HepG2 (cell line): ENCODE data around the gene MYO15A. TPM values are rescaled to one million over a fixed set of nuclear protein-coding genes. Genes with fewer than 3 reads are reported as not detected.

Source experiments
- BHLHE40 ChIP-seq: IDR thresholded peaks from 2 replicates; pipeline ENCODE4 v1.6.1; 2011; ENCODE audit warnings: low read length, improper control_type of control experiment
- ERF ChIP-seq: IDR thresholded peaks from 2 replicates; pipeline ENCODE4 v1.6.1; 2018; ENCODE audit warnings: missing biosample characterization, missing genetic modification reagents
- FOXK1 ChIP-seq: sonication (generic); formaldehyde crosslinking; IDR thresholded peaks from 2 replicates; pipeline ENCODE4 v1.4.0; 2020; ENCODE audit warnings: low read depth, missing genetic modification reagents, borderline replicate concordance
- HMG20B ChIP-seq: conservative IDR thresholded peaks from 2 replicates; pipeline ENCODE4 v1.6.1; 2016; ENCODE audit warnings: missing genetic modification reagents, missing compliant biosample characterization
- HNRNPLL ChIP-seq: fragments of 200-400 bp; formaldehyde crosslinking; IDR thresholded peaks from 2 replicates; pipeline ENCODE4 v1.6.1; 2017; ENCODE audit warnings: mild to moderate bottlenecking, low read depth, low read length; ENCODE audit not compliant: poor library complexity, severe bottlenecking
- MEIS2 ChIP-seq: sonication (generic); formaldehyde crosslinking; IDR thresholded peaks from 2 replicates; pipeline ENCODE4 v1.9.0; 2021; ENCODE audit warnings: mild to moderate bottlenecking, missing genetic modification reagents
- MXD3 ChIP-seq: IDR thresholded peaks from 2 replicates; pipeline ENCODE4 v1.6.1; 2016; ENCODE audit warnings: mild to moderate bottlenecking, missing biosample characterization, missing genetic modification reagents
- MXI1 ChIP-seq: IDR thresholded peaks from 3 replicates; pipeline ENCODE4 v1.6.1; 2012; ENCODE audit warnings: low read depth, low read length, inconsistent platforms, borderline replicate concordance
- MYC ChIP-seq: sonication (generic); formaldehyde crosslinking; IDR thresholded peaks from 2 replicates; pipeline ENCODE4 v1.9.0; 2021; ENCODE audit warnings: missing genetic modification reagents, borderline replicate concordance
- POLR2A ChIP-seq, 2 experiments: IDR thresholded peaks; 2 replicates each; pipeline ENCODE4 v1.6.1; 2011; ENCODE audit warnings: low read depth in 2 of 2, low read length in 2 of 2, mild to moderate bottlenecking in 1 of 2, moderate library complexity in 1 of 2; ENCODE audit not compliant: insufficient read depth in 1 of 2
- REST ChIP-seq, 2 experiments: IDR thresholded peaks; 2 replicates each; pipeline ENCODE4 v1.6.1; 2011 to 2012; ENCODE audit warnings: low read length in 2 of 2, borderline replicate concordance in 1 of 2, low read depth in 1 of 2, mild to moderate bottlenecking in 1 of 2, moderate library complexity in 1 of 2
- SKI ChIP-seq: fragments of 450-650 bp; IDR thresholded peaks from one replicate; pipeline ENCODE4 v1.6.1; 2018; ENCODE audit warnings: mild to moderate bottlenecking; ENCODE audit not compliant: partially characterized antibody
- SNAPC2 ChIP-seq: sonication (generic); formaldehyde crosslinking; IDR thresholded peaks from 2 replicates; pipeline ENCODE4 v1.8.1; 2022; ENCODE audit warnings: mild to moderate bottlenecking, missing genetic modification reagents
- SOX13 ChIP-seq, 3 experiments: fragments of 450-650 bp in 1 of 3; sonication (generic) in 1 of 3; formaldehyde crosslinking in 1 of 3; IDR thresholded peaks in 2 of 3; conservative IDR thresholded peaks in 1 of 3; 2 replicates each; pipeline versions ENCODE4 v1.5.0 to v1.6.1; 2016 to 2020; ENCODE audit warnings: antibody characterized with exemption in 1 of 3, mild to moderate bottlenecking in 1 of 3, missing compliant biosample characterization in 1 of 3, missing genetic modification reagents in 1 of 3, moderate library complexity in 1 of 3
- SOX6 ChIP-seq, 2 experiments: fragments of 450-650 bp in 1 of 2; sonication (generic) in 1 of 2; formaldehyde crosslinking in 1 of 2; IDR thresholded peaks; 2 replicates each; pipeline versions ENCODE4 v1.4.0 to v1.6.1; 2017 to 2020; ENCODE audit warnings: antibody characterized with exemption in 1 of 2, mild to moderate bottlenecking in 1 of 2, missing genetic modification reagents in 1 of 2
- SP4 ChIP-seq: sonication (generic); formaldehyde crosslinking; IDR thresholded peaks from 2 replicates; pipeline ENCODE4 v1.8.1; 2023; ENCODE audit warnings: mild to moderate bottlenecking, missing genetic modification reagents
- THAP11 ChIP-seq: IDR thresholded peaks from 2 replicates; pipeline ENCODE4 v1.6.1; 2016; ENCODE audit warnings: missing biosample characterization, missing genetic modification reagents
- ZNF142 ChIP-seq: sonication (generic); formaldehyde crosslinking; IDR thresholded peaks from 2 replicates; pipeline ENCODE4 v1.4.0; 2020; ENCODE audit warnings: missing genetic modification reagents
- ZNF143 ChIP-seq: sonication (generic); formaldehyde crosslinking; IDR thresholded peaks from 2 replicates; pipeline ENCODE4 v1.4.0; 2020; ENCODE audit warnings: missing genetic modification reagents
- ZNF850 ChIP-seq: sonication (generic); formaldehyde crosslinking; conservative IDR thresholded peaks from 2 replicates; pipeline ENCODE4 v1.9.0; 2021; ENCODE audit warnings: mild to moderate bottlenecking, missing genetic modification reagents
- polyA plus RNA-seq, 8 experiments: library from polyadenylated mRNA; depleted of rRNA in 3 of 8; stranded (reverse) in 7 of 8; unstranded in 1 of 8; fragments of >200 nt; fragmentation: Illumina TruSeq in 4 of 8; extraction: Trizol in 4 of 8; gene quantifications; 2 replicates each; pipeline versions ENCODE4 v1.2.1 to v1.2.3, GENCODE V29; 2011 to 2016; ENCODE audit warnings: low read depth in 4 of 8, missing spikeins in 1 of 8, mixed read lengths in 1 of 8; ENCODE audit not compliant: insufficient read depth in 1 of 8
- total RNA-seq, 5 experiments: library from RNA; depleted of rRNA; stranded (reverse); fragments of >200 nt; fragmentation: Illumina TruSeq; extraction: Trizol; gene quantifications; 2 replicates each; pipeline ENCODE4 v1.2.3, GENCODE V29; 2016; ENCODE audit warnings: low read depth in 1 of 5

MYO15A gene
- total and polyA plus RNA-seq, 2 of the 13 experiments (the other 11 are each of a cell fraction or from before 2014, with no cell fraction given) = 0.07 to 0.20 TPM

GRCh38 chr17:18225121-18225641 is 116.6 kb downstream of the MYO15A start, which contains the start of gene LLGL1 (continued):
- 0 out of 2 replicates have a peak, but pooled peaks have one; percentile 16 for TF ChIP-seq HMG20B (CRISPR knock-in tag)
- 0 out of 2 replicates have a peak, but pooled peaks have one; percentile 35 for TF ChIP-seq ZNF850 (CRISPR knock-in tag)
- TF ChIP-seq MXI1 = peak; percentile 70; the same call in 1 of the 3 replicates
- TF ChIP-seq FOXK1 (CRISPR knock-in tag) = no peak
- TF ChIP-seq MYC (CRISPR knock-in tag) = peak; percentile 55; the same call in 1 of the 2 replicates
- TF ChIP-seq THAP11 = peak; percentile 97
- no peak for TF ChIP-seq SOX13 (IDR thresholded peaks at IDR 0.05)
- peak in 1 of 2 experiments; percentile 68; a peak in 2 of 4 replicates for TF ChIP-seq SOX13 (CRISPR knock-in tag; conservative IDR thresholded peaks at IDR 0.05 in 1 of 2, IDR thresholded peaks at IDR 0.05 in 1 of 2)
- no peak for TF ChIP-seq MXD3 (CRISPR knock-in tag)
- peak; percentile 98 for TF ChIP-seq ZNF142 (CRISPR knock-in tag)
- peak in 1 of 2 experiments; percentile 14; a peak in 1 of 4 replicates for TF ChIP-seq POLR2A (IDR thresholded peaks at IDR 0.05; ENCODE audit: insufficient read depth in 1 of 2, low read depth in 2 of 2, low read length in 2 of 2)
- 0 out of 2 replicates have a peak, but pooled peaks have one; percentile 25 for TF ChIP-seq BHLHE40
- peak; percentile 80 for TF ChIP-seq SP4 (CRISPR knock-in tag)
- TF ChIP-seq MEIS2 (CRISPR knock-in tag) = 0 out of 2 replicates have a peak, but pooled peaks have one; percentile 6
- no peak for TF ChIP-seq REST (IDR thresholded peaks at IDR 0.05; ENCODE audit: borderline replicate concordance in 1 of 2, low read depth in 1 of 2, low read length in 2 of 2)
- peak; percentile 91 for TF ChIP-seq ZNF143 (CRISPR knock-in tag)
- TF ChIP-seq SKI = peak; percentile 33
- TF ChIP-seq HNRNPLL = peak; percentile 43
- TF ChIP-seq SOX6 (IDR thresholded peaks at IDR 0.05) = no peak
- 0 out of 2 replicates have a peak, but pooled peaks have one; percentile 8 for TF ChIP-seq SOX6 (CRISPR knock-in tag; IDR thresholded peaks at IDR 0.05)
- TF ChIP-seq SNAPC2 (CRISPR knock-in tag) = no peak
- TF ChIP-seq ERF (CRISPR knock-in tag) = peak; percentile 21; the same call in 1 of the 2 replicates
